AG04450 (cell line): ENCODE data around the gene ADARB2. TPM values are rescaled to one million over a fixed set of nuclear protein-coding genes. Genes with fewer than 3 reads are reported as not detected.

Source experiments
- CTCF ChIA-PET: fragments of 300-600, 350-600 bp; formaldehyde crosslinking; extraction: SDS; loops from one replicate; lab custom pipeline; 2022; ENCODE audit warnings: antibody characterized with exemption, inconsistent platforms; lab: Charles Lee
- POLR2A ChIA-PET: fragments of 350-600 bp; formaldehyde crosslinking; extraction: SDS; loops from one replicate; lab custom pipeline; 2021; ENCODE audit warnings: antibody characterized with exemption, inconsistent platforms; lab: Yijun Ruan, JAX
- DNase-seq: peaks from one replicate; pipeline ENCODE4 v3.0.0-alpha.2; 2011; ENCODE audit warnings: low read depth, low spot score
- H3K27ac ChIP-seq: one replicate; pipeline ENCODE4 v1.5.1; 2012; ENCODE audit warnings: low read depth, low read length, control low read depth
- H3K27me3 ChIP-seq: one replicate; pipeline ENCODE4 v1.6.0; 2012; ENCODE audit warnings: low read length; ENCODE audit not compliant: control insufficient read depth, insufficient read depth
- H3K4me3 ChIP-seq: 2 replicates; pipeline ENCODE4 v1.5.1; 2011; ENCODE audit warnings: mild to moderate bottlenecking, low read depth, low read length, control low read depth
- H3K9me3 ChIP-seq: 2 replicates; pipeline ENCODE4 v1.5.1; 2012; ENCODE audit warnings: low read length; ENCODE audit not compliant: control insufficient read depth, insufficient read depth
- CTCF ChIP-seq: IDR thresholded peaks from 2 replicates; pipeline ENCODE4 v1.5.1; 2011; ENCODE audit warnings: low read depth, low read length, control low read depth, inconsistent platforms
- polyA plus RNA-seq: library from polyadenylated mRNA; depleted of rRNA; stranded (reverse); fragments of >200 nt; gene quantifications from 2 replicates; pipeline ENCODE4 v1.2.3, GENCODE V29; 2011

ADARB2 gene
- polyA plus RNA-seq, 1 experiment: not detected

- POLR2A ChIA-PET: no interaction called here
- no peak for DNase-seq
- H3K4me3 ChIP-seq: no peak overlapping the region
- no peak for TF ChIP-seq CTCF
- no peak overlapping the region for H3K27ac ChIP-seq
- CTCF ChIA-PET: no interaction called here
- H3K9me3 ChIP-seq: peaks cover 75% of the 10 kb centered on the region
- H3K27me3 ChIP-seq: no peaks in the 10 kb centered on the region
These were observed 523.9 kb downstream of the ADARB2 start for GRCh38 chr10:1213252-1214070.

- no peak overlapping the region for H3K27ac ChIP-seq
- ChIA-PET CTCF (no interaction called here), POLR2A (no interaction called here)
- DNase-seq: no peak
- TF ChIP-seq CTCF: no peak
- no peak overlapping the region for H3K4me3 ChIP-seq
- peaks cover 79% of the 10 kb centered on the region for H3K9me3 ChIP-seq
- H3K27me3 ChIP-seq: no peaks in the 10 kb centered on the region
These were observed 524.7 kb downstream of the ADARB2 start for GRCh38 chr10:1212571-1213141.

GRCh38 chr10:1211844-1212570 is 525.3 kb downstream of the ADARB2 start:
- DNase-seq: no peak
- Histone ChIP-seq H3K9me3 (peaks cover 73% of the 10 kb centered on the region), H3K4me3 (no peak overlapping the region), H3K27me3 (no peaks in the 10 kb centered on the region), H3K27ac (no peak overlapping the region)
- ChIA-PET POLR2A (no interaction called here), CTCF (no interaction called here)
- no peak for TF ChIP-seq CTCF

- Histone ChIP-seq H3K27ac (no peak overlapping the region), H3K27me3 (no peaks in the 10 kb centered on the region), H3K9me3 (peaks cover 72% of the 10 kb centered on the region), H3K4me3 (no peak overlapping the region)
- CTCF ChIA-PET: no interaction called here
- no peak for DNase-seq
- TF ChIP-seq CTCF: no peak
- POLR2A ChIA-PET: no interaction called here
These were observed 526.7 kb downstream of the ADARB2 start for GRCh38 chr10:1210667-1211066.
